ENCODE data around the gene GFM1.

- TF ChIP-seq CTCF (IDR thresholded peaks at IDR 0.05; ENCODE audit: insufficient read depth, low read length) (peak; percentile 77), POLR2AphosphoS5 (IDR thresholded peaks at IDR 0.05; ENCODE audit: low read depth) (no peak), SPI1 (IDR thresholded peaks at IDR 0.05; ENCODE audit: borderline replicate concordance, low read depth) (no peak), REST (IDR thresholded peaks at IDR 0.05; ENCODE audit: insufficient replicate concordance, low read depth) (no peak)
Measured at GRCh38 chr3:158727206-158728060, 83.1 kb downstream of the GFM1 start.

Measured in HL-60 (cell line).